ENCODE results near the gene SERTAD1.
A peak's percentile ranks its signal among the peaks of the same experiment; 100 is the strongest.
"Not testable (repeated sequence)": the region's sequence is repeated elsewhere in the genome, so short reads cannot be mapped to it uniquely, and the experiment has no call there.

The SERTAD1 gene

GRCh38 chr19:40450664-40451063, 24.9 kb upstream of the SERTAD1 start:
- DNase-seq, result no peak

- DNase-seq, result no peak
Measured at GRCh38 chr19:40449506-40449905, 23.7 kb upstream of the SERTAD1 start.

GRCh38 chr19:40446263-40446784, 20.5 kb upstream of the SERTAD1 start:
- DNase-seq, result no peak

- no peak for DNase-seq
Measured at GRCh38 chr19:40445780-40446262, 20.0 kb upstream of the SERTAD1 start.

GRCh38 chr19:40444825-40445312, 19.1 kb upstream of the SERTAD1 start:
- DNase-seq, result no peak

GRCh38 chr19:40444000-40444824, 18.4 kb upstream of the SERTAD1 start, which contains the start of gene SERTAD3:
Gene SERTAD3 (minus strand): TSS chr19:40444335. CDS start chr19:40442080, 2,255 bp downstream.
- peak; percentile 91 for DNase-seq

GRCh38 chr19:40443131-40443999, 17.6 kb upstream of the SERTAD1 start:
- DNase-seq, result peak; percentile 99

- DNase-seq, result no peak
Measured at GRCh38 chr19:40442328-40443130, 16.7 kb upstream of the SERTAD1 start.

- DNase-seq, result no peak
Measured at GRCh38 chr19:40441719-40442253, 16.0 kb upstream of the SERTAD1 start.

- no peak for DNase-seq
Measured at GRCh38 chr19:40438284-40438683, 12.5 kb upstream of the SERTAD1 start.

GRCh38 chr19:40433391-40434216, 7.8 kb upstream of the SERTAD1 start:
- peak; percentile 79 for DNase-seq

GRCh38 chr19:40432760-40433159, 7.0 kb upstream of the SERTAD1 start:
- DNase-seq, result not testable (repeated sequence)

- DNase-seq, result no peak
Measured at GRCh38 chr19:40431698-40432097, 5.9 kb upstream of the SERTAD1 start.

GRCh38 chr19:40430242-40430641, 4.5 kb upstream of the SERTAD1 start:
- not testable (repeated sequence) for DNase-seq

- DNase-seq, result not testable (repeated sequence)
Measured at GRCh38 chr19:40428197-40428596, 2.4 kb upstream of the SERTAD1 start.

GRCh38 chr19:40424637-40425449, 949 bp downstream of the SERTAD1 start:
- no peak for DNase-seq

- DNase-seq, result no peak
Measured at GRCh38 chr19:40423938-40424337, 1.9 kb downstream of the SERTAD1 start.

GRCh38 chr19:40422748-40423566, 2.8 kb downstream of the SERTAD1 start:
- DNase-seq, result no peak

All from amniotic stem cell (primary cell).